Right cardiac atrium (tissue), 5 donors: Measurements from ENCODE around the gene MEG3. TPM values are rescaled to one million over a fixed set of nuclear protein-coding genes. Genes with fewer than 3 reads are reported as not detected.

Source experiments
- ATAC-seq, 2 donors: fragments of 200-7000 bp; cut with Tn5 transposase; one replicate each; pipeline versions ENCODE4 v1.8.0 to v1.9.1; 2020; ENCODE audit warnings: moderate library complexity in 2 of 2, mild to moderate bottlenecking in 1 of 2
- DNase-seq, 3 donors: peaks; one replicate each; pipeline ENCODE4 v3.0.0-alpha.2; 2020
- H3K27ac ChIP-seq: one replicate; pipeline ENCODE4 v1.5.1; 2013; ENCODE audit warnings: mild to moderate bottlenecking, low read length, control low read depth, moderate library complexity
- H3K27me3 ChIP-seq: one replicate; pipeline ENCODE4 v1.6.1; 2013; ENCODE audit not compliant: control insufficient read depth, insufficient read depth
- H3K4me1 ChIP-seq: one replicate; pipeline ENCODE4 v1.6.1; 2013; ENCODE audit warnings: low read length; ENCODE audit not compliant: control insufficient read depth, insufficient read depth
- H3K4me3 ChIP-seq: one replicate; pipeline ENCODE4 v1.5.1; 2013; ENCODE audit warnings: low read length, control low read depth
- H3K9me3 ChIP-seq: one replicate; pipeline ENCODE4 v1.6.1; 2013; ENCODE audit warnings: low read length; ENCODE audit not compliant: control insufficient read depth
- WGBS: extraction: QIAGEN DNeasy Blood & Tissue Kit; methylation state at CpG from one replicate; pipeline ENCODE4 v1.1.7; 2013; 5-methylcytosine and 5-hydroxymethylcytosine counted together
- intact Hi-C, 4 donors: fragments of 100-400 bp; cut with DNase I; formaldehyde crosslinking; loops; one replicate each; pipeline versions ENCODE4 v1.11.0 to v1.14.0; 2022 to 2023
- polyA plus RNA-seq: library from polyadenylated mRNA; stranded (reverse); fragments of 200-250 nt; gene quantifications from one replicate; pipeline ENCODE4 v1.2.3, GENCODE V29; 2013
- total RNA-seq, 4 donors: library from RNA; stranded (reverse); fragmentation: NEBNext Ultra II Directional; extraction: Animal tissue kit (Norgen Biotek cat#: 25700); gene quantifications; one replicate each; pipeline ENCODE4 v1.2.1, GENCODE V29; 2021
- donor health status: healthy with polysubstance abuse.
- donor health status: DM: no; HTN: yes; CAD: no.
- donor health status: DM: no; HTN: no; CAD: no.
- donor health status: DM: no; HTN: yes; CAD: no; lungs with severe emphysema.
- donor health status: DM: yes; HTN: yes; CAD: no.

MEG3 gene
- total and polyA plus RNA-seq, 5 donors, result 10.4 to 35.3 (median 25.7) TPM

DNA sequence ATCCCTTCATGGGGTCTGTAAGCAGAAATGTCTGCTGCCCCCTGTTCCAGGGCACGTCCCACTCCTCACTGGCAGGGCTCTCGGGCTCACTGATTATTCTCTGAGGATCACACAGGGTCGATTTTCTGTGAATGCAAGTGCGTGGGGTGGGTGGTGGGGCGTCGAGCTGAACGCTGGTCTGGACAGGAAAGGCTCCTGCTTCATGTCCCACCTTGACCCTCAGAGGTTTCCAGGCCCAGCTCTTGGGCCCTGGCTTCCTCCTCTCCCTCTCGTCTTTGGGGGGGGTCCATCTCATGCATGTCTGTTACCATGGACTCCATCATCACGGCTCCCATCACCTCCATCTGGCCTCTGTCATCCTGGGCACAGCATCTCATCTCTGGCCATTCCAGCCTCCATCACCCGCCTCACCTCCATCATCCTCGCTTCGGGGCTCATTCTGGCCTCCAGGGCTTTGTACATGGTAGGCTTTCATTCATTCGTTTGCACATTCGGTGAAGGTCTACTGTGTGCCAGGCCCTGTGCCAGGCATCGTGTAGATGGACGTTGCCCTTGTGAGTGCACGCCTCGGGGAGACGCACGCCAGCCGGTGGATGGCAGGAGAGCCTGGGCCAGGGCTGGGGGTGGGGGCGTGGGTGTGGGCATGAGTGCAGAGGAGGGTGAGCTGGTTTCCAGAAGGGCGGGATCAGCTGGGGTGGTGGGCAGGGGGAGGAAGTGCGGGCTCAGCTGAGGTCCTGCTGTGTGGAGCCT lies 42.9 kb downstream of the MEG3 start:
- Histone ChIP-seq H3K9me3 (no peaks in the 10 kb centered on the region), H3K27me3 (no peaks in the 10 kb centered on the region), H3K27ac (no peak overlapping the region), H3K4me3 (no peak overlapping the region), H3K4me1 (no peaks in the 10 kb centered on the region)
- DNase-seq (peak in 1 of 3 donors; percentile 47), ATAC-seq (no peak)
- 87% methylated on average over 22 of the region's 24 CpGs for WGBS
- intact Hi-C loops, result no loop called here

DNA sequence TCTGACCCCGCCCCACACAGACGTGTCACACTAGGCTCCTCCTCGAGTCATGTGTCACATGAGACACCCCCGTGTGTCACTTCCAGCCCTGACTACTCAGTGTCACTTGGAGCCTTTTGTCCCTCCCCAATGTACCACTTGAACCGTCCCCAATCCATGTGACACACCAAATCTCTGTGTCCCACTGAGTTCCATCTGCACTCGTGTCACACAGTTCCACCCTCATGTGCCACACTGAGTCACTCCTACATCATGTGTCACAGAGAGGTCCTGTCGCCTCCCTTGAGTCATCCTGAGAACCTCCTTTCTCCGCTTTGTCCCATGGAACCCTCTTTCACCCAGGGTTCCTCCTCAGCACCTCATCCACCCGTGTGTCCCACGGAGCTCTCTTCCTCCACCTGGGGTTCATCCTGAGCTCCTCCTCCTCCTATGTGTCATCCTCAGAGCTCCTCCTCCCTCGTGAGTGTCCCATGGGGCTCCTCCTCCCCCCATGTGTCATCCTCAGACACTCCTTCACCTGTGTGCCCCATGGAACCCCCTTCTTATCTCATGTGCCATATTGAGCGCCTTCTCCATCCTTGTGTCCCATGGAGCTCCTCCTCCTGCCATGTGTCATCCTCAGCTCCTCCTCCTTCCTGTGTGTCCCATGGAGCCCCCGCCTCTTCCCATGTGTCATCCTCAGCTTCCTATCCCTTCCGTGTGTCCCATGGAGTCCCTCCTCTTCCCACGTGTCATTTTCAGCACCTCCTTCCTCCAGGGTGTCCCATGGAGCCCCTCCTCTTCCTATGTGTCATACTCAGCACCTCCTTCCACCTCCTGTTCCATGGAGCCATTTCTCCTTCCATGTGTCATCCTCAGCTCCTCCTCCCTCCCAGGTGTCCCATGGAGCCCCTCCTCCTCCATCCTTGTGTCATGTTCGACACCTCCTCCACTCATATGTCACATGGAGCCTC lies 45.6 kb downstream of the MEG3 start:
- 75% methylated on average over 16 of the region's 16 CpGs for WGBS
- ATAC-seq (peak in 1 of 2 donors; percentile 12), DNase-seq (peak in 1 of 3 donors; percentile 9)
- intact Hi-C loops, result no loop called here
- no peaks in the 10 kb centered on the region for H3K9me3 ChIP-seq
- no peaks in the 10 kb centered on the region for H3K27me3 ChIP-seq
- H3K4me3 ChIP-seq, result no peak overlapping the region
- no peak overlapping the region for H3K27ac ChIP-seq
- no peaks in the 10 kb centered on the region for H3K4me1 ChIP-seq

DNA sequence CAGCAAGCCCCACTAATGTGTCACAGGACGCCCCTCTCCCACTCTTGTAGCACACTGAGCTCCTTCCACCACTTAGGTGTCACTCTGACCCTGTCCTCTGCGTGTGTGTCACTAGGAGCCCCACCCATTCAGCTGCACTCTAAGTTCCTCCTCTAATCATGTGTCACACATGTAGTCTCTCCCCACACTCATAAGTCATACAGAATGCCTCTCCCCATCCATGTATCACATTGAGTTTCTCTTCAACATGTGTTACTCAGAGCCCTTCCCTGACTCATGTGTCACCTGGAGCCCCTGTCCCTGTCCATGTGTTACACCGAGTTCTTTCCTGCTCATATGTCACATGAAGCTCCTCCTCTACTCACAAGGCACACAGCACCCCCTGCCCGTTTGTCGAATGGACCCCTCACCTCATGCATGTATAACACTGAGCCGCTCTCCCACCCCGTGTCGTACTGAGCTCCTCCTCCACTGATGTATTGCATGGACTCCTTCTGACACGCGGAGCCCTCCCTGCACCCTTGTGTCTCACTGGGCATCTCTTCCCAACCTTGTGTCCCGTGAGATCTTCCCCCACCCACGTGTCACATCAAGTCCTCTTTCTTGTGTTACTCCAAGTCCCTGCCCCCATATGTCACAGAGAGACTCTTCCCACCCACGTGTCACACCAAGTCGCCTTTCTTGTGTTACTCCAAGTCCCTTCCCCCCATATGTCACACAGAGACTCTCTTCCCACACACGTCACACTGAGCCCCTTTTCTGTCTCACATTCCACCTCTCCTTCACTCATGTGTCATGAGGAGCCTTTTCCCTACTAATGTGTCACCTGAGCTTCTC lies 46.6 kb downstream of the MEG3 start:
- 78% methylated on average over 15 of the region's 15 CpGs for WGBS
- no peak for ATAC-seq
- intact Hi-C loops, result no loop called here

DNA sequence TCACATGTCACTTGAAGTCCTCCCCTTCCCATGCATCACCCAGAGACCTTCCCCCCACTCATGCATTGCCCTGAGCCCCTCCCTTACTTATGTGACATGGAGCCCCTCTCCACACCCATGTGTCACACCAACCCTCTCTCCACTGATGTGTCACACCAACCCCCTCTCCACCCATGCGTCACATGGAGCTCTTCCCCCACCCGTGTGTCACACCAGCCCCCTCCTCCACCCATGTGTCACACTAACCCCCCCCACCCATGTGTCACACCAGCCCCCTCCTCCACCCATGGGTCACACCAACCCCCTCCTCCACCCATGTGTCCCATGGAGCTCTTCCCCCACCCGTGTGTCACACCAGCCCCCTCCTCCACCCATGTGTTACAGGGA lies 47.2 kb downstream of the MEG3 start:
- no peak overlapping the region for H3K4me3 ChIP-seq
- no peaks in the 10 kb centered on the region for H3K27me3 ChIP-seq
- no peak overlapping the region for H3K27ac ChIP-seq
- H3K9me3 ChIP-seq, result no peaks in the 10 kb centered on the region
- ATAC-seq, result peak in 1 of 2 donors; percentile 58
- no peaks in the 10 kb centered on the region for H3K4me1 ChIP-seq
- intact Hi-C loops, result no loop called here
- WGBS, result 68% methylated on average over 3 of the region's 3 CpGs
- peak in 1 of 3 donors; percentile 7 for DNase-seq

More for the DNA sequence above, 46.6 kb downstream of the MEG3 start:
- no peaks in the 10 kb centered on the region for H3K9me3 ChIP-seq
- no peaks in the 10 kb centered on the region for H3K27me3 ChIP-seq
- no peaks in the 10 kb centered on the region for H3K4me1 ChIP-seq
- no peak overlapping the region for H3K27ac ChIP-seq
- H3K4me3 ChIP-seq, result no peak overlapping the region
- peak in 1 of 3 donors; percentile 38 for DNase-seq

DNA sequence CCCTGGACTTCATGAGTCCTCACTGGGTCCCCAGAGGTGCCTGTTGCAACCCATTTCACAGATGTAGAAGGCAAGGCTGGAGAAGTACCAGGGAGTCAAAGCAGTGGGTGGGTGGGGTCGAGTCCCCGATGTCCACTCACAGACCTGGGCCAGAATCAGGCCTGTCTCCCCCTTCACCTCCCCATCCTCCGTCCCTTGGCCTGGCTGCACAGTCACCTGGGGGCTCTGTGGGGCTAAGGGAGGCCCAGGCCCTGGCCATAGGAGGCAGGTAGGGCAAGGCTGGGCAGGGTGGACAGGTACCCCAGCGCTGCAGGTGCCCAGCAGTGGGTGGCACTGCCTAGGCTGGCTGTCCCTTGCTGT lies 48.1 kb downstream of the MEG3 start:
- ATAC-seq (no peak), DNase-seq (peak in 1 of 3 donors; percentile 3)
- no peak overlapping the region for H3K4me3 ChIP-seq
- 91% methylated on average over 4 of the region's 4 CpGs for WGBS
- H3K27ac ChIP-seq, result no peak overlapping the region
- no peaks in the 10 kb centered on the region for H3K9me3 ChIP-seq
- no peaks in the 10 kb centered on the region for H3K4me1 ChIP-seq
- intact Hi-C loops, result no loop called here
- no peaks in the 10 kb centered on the region for H3K27me3 ChIP-seq

DNA sequence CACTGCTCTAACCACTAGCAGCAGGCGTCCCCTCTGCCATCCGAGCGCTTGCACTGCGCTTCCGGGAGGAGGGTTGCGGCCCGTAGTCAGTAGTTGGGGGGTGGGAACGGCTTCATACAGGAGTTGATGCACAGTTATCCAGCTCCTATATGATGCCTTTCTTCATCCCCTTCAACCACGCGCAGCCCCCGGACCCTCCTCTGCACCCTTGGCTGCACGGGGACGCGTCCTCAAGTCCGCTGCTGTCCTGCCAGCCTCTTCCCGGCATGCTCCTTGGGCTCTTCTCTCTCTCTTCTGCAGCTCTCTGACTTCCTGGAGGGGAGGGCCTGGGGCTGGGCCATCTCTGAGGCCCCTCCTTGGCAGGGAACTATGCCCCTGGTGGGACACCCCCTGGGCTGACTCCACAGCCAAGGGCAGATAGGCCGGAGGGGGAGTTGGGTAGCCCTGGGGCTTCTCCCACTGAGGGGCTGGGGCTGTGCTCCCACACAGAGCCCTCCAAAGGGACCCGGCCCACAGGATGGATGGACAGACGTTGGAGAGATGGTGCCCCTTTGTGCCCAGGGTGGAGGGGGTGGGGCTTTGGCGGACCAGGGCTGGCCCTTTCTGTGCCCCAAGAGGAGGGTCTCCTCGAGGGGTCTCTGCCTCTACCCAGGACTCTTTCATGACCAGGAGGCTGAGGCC lies 48.6 kb downstream of the MEG3 start:
- ATAC-seq (no peak), DNase-seq (peak in 2 of 3 donors; percentile 7 to 24)
- intact Hi-C loops, result no loop called here
- Histone ChIP-seq H3K4me3 (no peak overlapping the region), H3K27me3 (no peaks in the 10 kb centered on the region), H3K27ac (no peak overlapping the region), H3K4me1 (no peaks in the 10 kb centered on the region), H3K9me3 (no peaks in the 10 kb centered on the region)
- 86% methylated on average over 21 of the region's 21 CpGs for WGBS

DNA sequence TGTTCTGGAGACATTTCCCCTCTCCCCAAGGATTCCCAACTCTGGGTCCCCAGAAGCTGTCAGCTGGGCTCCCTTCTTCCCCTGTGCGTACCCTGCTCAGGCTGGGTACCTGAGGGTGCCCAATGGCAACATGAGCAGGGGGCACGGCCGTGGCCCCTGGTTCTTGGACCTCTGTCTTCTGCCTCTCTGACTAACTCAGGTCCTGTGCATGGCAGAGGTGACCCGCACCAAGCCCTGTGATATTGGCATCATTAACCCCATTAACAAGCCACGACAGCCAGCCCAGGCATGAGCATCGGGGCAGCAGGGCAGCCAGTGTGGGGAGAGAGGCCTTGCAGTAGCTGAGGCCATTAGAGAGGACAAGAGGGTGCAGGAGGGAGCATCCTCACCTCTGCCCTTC lies 49.2 kb downstream of the MEG3 start:
- H3K9me3 ChIP-seq, result no peaks in the 10 kb centered on the region
- H3K27me3 ChIP-seq, result no peaks in the 10 kb centered on the region
- DNase-seq (peak in 1 of 3 donors; percentile 26), ATAC-seq (no peak)
- 92% methylated on average over 6 of the region's 6 CpGs for WGBS
- H3K4me3 ChIP-seq, result no peak overlapping the region
- no peak overlapping the region for H3K27ac ChIP-seq
- H3K4me1 ChIP-seq, result no peaks in the 10 kb centered on the region
- intact Hi-C loops, result no loop called here

DNA sequence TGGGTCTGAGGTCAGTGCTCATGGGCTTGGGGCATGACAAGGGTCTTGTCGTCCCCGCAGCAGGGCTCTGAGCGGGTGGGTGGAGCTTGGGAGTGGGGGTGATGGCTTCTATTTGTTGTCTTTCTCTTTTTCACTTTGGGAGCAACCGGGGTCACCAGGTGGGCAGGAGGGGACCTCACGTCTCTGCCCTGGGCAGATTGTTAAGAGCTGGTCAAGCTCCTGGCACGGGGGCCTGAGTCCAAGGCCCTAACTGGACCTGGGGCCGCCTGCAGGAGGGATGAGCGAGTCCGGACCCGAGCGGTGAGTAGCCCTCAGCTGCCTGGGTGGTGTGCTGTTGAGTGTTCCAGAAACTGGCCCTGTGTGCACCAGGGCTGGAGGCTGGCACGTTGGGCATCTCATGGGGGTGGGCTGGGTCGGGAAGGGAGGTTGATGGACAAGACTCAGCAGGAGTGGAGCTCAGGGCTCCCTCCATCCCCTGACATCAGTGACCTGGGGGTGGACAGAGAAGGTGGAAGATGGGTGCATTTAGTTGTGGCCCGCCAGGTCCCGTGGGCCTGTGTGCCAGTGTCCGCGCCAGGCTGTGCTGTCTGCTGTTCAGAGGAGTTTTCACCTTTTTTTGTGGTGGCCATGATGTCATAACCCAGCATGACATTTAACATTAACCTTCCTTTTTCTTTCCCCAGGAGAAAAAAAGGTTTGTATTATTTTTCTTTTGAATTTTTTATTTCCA lies 50.1 kb downstream of the MEG3 start:
- intact Hi-C loops, result no loop called here
- Histone ChIP-seq H3K27ac (no peak overlapping the region), H3K4me1 (no peaks in the 10 kb centered on the region), H3K9me3 (no peaks in the 10 kb centered on the region), H3K27me3 (no peaks in the 10 kb centered on the region), H3K4me3 (no peak overlapping the region)
- 84% methylated on average over 17 of the region's 17 CpGs for WGBS
- DNase-seq (peak in 2 of 3 donors; percentile 6 to 7), ATAC-seq (no peak)

DNA sequence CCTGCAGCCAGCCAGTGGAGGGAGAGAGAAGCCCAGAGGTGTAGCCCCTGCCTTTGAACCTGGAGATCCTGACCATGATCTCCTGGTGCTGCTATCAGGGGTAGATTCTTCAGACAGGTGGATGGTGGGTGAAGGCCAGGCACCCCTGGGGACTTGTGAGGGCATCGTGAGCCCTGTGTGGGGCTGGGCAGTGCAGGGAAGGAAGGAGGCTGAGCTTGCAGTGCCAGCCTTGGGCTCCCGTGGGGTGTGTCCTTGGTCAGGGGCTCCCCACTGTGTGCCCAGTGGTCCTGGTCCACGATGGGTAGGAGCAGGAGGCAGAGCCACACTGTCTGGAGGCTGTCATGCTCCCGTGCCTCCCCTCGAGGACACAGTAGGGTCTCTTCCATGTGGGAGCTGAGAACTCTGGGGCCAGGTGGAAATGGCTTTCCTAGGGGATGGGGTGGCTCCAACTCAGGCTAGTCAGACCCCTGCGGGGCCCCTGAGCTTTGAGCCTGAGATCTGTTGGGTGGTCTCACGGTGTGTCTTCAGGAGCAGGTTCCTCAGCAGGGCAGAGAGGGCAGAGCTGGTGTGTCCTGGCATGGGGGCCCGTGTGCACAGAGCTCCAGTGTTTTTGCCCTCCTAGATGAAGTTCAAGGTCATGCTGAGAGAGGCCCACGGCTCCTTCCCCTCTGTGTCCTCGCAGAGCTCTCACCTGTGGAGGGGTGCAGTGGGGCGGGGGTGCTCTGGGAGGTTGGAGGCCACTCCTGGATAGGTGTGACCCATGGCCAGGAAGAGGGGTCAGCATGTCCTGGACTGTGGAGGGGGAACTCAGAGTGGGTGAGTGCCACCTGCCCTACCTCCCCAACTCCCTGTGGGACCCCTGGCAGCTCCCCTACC lies 52.6 kb downstream of the MEG3 start:
- intact Hi-C loops, result no loop called here
- H3K4me1 ChIP-seq, result no peaks in the 10 kb centered on the region
- H3K9me3 ChIP-seq, result no peaks in the 10 kb centered on the region
- no peaks in the 10 kb centered on the region for H3K27me3 ChIP-seq
- no peak overlapping the region for H3K27ac ChIP-seq
- no peak overlapping the region for H3K4me3 ChIP-seq
- peak in 2 of 3 donors; percentile 10 to 18 for DNase-seq
- WGBS, result 85% methylated on average over 11 of the region's 11 CpGs
- ATAC-seq, result no peak
